B cell (primary cell): Measurements from ENCODE around the gene KCNC4. TPM values are rescaled to one million over a fixed set of nuclear protein-coding genes. Genes with fewer than 3 reads are reported as not detected.
A peak's percentile ranks its signal among the peaks of the same experiment; 100 is the strongest.

Source experiments
- ATAC-seq: fragments of 200-7000 bp; cut with Tn5 transposase; one replicate; pipeline ENCODE4 v1.10.0; 2021; ENCODE audit warnings: low read depth, mild to moderate bottlenecking, moderate number of reproducible peaks, moderate library complexity
- CTCF ChIA-PET: fragments of 350-600 bp; sonication (Branson Sonifier 250); formaldehyde crosslinking; loops from one replicate; lab custom pipeline; 2021; ENCODE audit warnings: antibody characterized with exemption, inconsistent platforms; lab: Charles Lee
- POLR2A ChIA-PET: fragments of 350-600 bp; sonication (Branson Sonifier 250); formaldehyde crosslinking; loops from one replicate; lab custom pipeline; 2021; ENCODE audit warnings: antibody characterized with exemption; lab: Charles Lee
- DNase-seq: peaks from one replicate; pipeline ENCODE4 v3.0.0; 2013
- H2AFZ ChIP-seq: 2 replicates; pipeline ENCODE4 v1.6.1; 2012; ENCODE audit warnings: mild to moderate bottlenecking, low read depth, low read length; ENCODE audit not compliant: insufficient read depth, poor library complexity, severe bottlenecking
- H3K27ac ChIP-seq, 2 donors: 1 replicate in 1 of 2; 2 replicates in 1 of 2; pipeline ENCODE4 v1.5.1; 2012 to 2013; ENCODE audit warnings: low read length in 2 of 2, mild to moderate bottlenecking in 2 of 2, moderate library complexity in 1 of 2
- H3K27me3 ChIP-seq, 4 experiments: fragments of 200-600 bp in 1 of 4; sonication (generic) in 1 of 4; replicated peaks in 1 of 4; 1 replicate in 2 of 4; 2 replicates in 2 of 4; pipeline versions ENCODE4 v1.6.1 to v1.7.0; 2013 to 2016; ENCODE audit warnings: low read length in 3 of 4, mild to moderate bottlenecking in 2 of 4, mixed read lengths in 1 of 4, moderate library complexity in 1 of 4; ENCODE audit not compliant: insufficient read depth in 4 of 4, control insufficient read depth in 3 of 4; ENCODE audit errors: control extremely low read depth in 1 of 4
- H3K36me3 ChIP-seq, 2 experiments: replicated peaks in 1 of 2; 1 replicate in 1 of 2; 2 replicates in 1 of 2; pipeline versions ENCODE4 v1.6.1 to v1.7.1; 2013; ENCODE audit warnings: low read length in 1 of 2; ENCODE audit not compliant: insufficient read depth in 2 of 2, control insufficient read depth in 1 of 2; ENCODE audit errors: control extremely low read depth in 1 of 2, extremely low read depth in 1 of 2
- H3K4me1 ChIP-seq, 2 donors: fragments of 200-600 bp in 1 of 2; sonication (generic) in 1 of 2; 1 replicate in 1 of 2; 2 replicates in 1 of 2; pipeline versions ENCODE4 v1.5.1 to v1.6.1; 2013 to 2017; ENCODE audit warnings: low read length in 2 of 2; ENCODE audit not compliant: control insufficient read depth in 2 of 2, insufficient read depth in 2 of 2
- H3K4me2 ChIP-seq: replicated peaks from 2 replicates; pipeline ENCODE3; 2012; ENCODE audit warnings: mild to moderate bottlenecking, low read depth, low read length; ENCODE audit not compliant: poor library complexity, severe bottlenecking
- H3K4me3 ChIP-seq, 5 experiments: fragments of 200-600 bp in 1 of 5; sonication (generic) in 1 of 5; 1 replicate in 3 of 5; 2 replicates in 2 of 5; pipeline versions ENCODE4 v1.5.1 to v1.7.0; 2011 to 2016; ENCODE audit warnings: low read length in 4 of 5, mild to moderate bottlenecking in 4 of 5, low read depth in 2 of 5, control low read depth in 1 of 5, moderate library complexity in 1 of 5; ENCODE audit not compliant: insufficient read depth in 1 of 5; ENCODE audit errors: control extremely low read depth in 1 of 5, extremely low read depth in 1 of 5
- H3K79me2 ChIP-seq: fragments of 200-600 bp; sonication (generic); one replicate; pipeline ENCODE4 v1.6.0; 2016; ENCODE audit warnings: low read length; ENCODE audit not compliant: control insufficient read depth, insufficient read depth
- H3K9ac ChIP-seq: fragments of 200-600 bp; sonication (generic); 2 replicates; pipeline ENCODE4 v1.6.1; 2017; ENCODE audit warnings: mild to moderate bottlenecking, low read length, moderate library complexity
- H3K9me3 ChIP-seq, 3 donors: one replicate each; pipeline versions ENCODE4 v1.6.1 to v1.7.1; 2013; ENCODE audit warnings: low read length in 2 of 3; ENCODE audit not compliant: control insufficient read depth in 2 of 3, insufficient read depth in 1 of 3; ENCODE audit errors: control extremely low read depth in 1 of 3
- H4K20me1 ChIP-seq: 2 replicates; pipeline ENCODE4 v1.6.0; 2012; ENCODE audit warnings: mild to moderate bottlenecking, low read length; ENCODE audit not compliant: insufficient read depth, control insufficient read depth, poor library complexity, severe bottlenecking
- H3K27ac Mint-ChIP-seq: one replicate; pipeline ENCODE4 v1.8.0; 2021; ENCODE audit warnings: mixed read lengths
- H3K27me3 Mint-ChIP-seq: one replicate; pipeline ENCODE4 v1.8.0; 2021; ENCODE audit warnings: mixed read lengths
- H3K4me1 Mint-ChIP-seq: one replicate; pipeline ENCODE4 v1.8.0; 2021; ENCODE audit warnings: mixed read lengths
- H3K4me3 Mint-ChIP-seq: one replicate; pipeline ENCODE4 v1.8.0; 2021; ENCODE audit warnings: mixed read lengths
- H3K9me3 Mint-ChIP-seq: one replicate; pipeline ENCODE4 v1.8.0; 2022; ENCODE audit warnings: mixed read lengths; ENCODE audit not compliant: insufficient read depth
- CTCF ChIP-seq: fragments of 200-600 bp; IDR thresholded peaks from one replicate; pipeline ENCODE4 v1.8.0; 2022; ENCODE audit warnings: antibody characterized with exemption, mild to moderate bottlenecking
- EZH2 ChIP-seq: IDR thresholded peaks from 2 replicates; pipeline ENCODE4 v1.6.1; 2012; ENCODE audit warnings: borderline replicate concordance, low read depth, mild to moderate bottlenecking, moderate library complexity, low read length; ENCODE audit not compliant: insufficient read depth, poor library complexity, severe bottlenecking
- WGBS: methylation state at CpG from one replicate; pipeline ENCODE4 v1.1.5; 2013; ENCODE audit warnings: missing lambda C conversion rate; ENCODE audit not compliant: insufficient coverage; 5-methylcytosine and 5-hydroxymethylcytosine counted together
- intact Hi-C: fragments of 100-400 bp; cut with micrococcal nuclease; formaldehyde crosslinking; loops from one replicate; pipeline ENCODE4 v1.10.0; 2022
- polyA plus RNA-seq: library from polyadenylated mRNA; depleted of rRNA; stranded (reverse); fragments of >200 nt; gene quantifications from 2 replicates; pipeline ENCODE4 v1.2.3, GENCODE V29; 2012
- total RNA-seq, 2 donors: library from RNA; stranded (reverse); fragments of 120-200 nt in 1 of 2; gene quantifications; 1 replicate in 1 of 2; 2 replicates in 1 of 2; pipeline versions ENCODE4 v1.2.3 to v1.2.4, GENCODE V29; 2013 to 2022

Gene KCNC4
- total and polyA plus RNA-seq, 2 donors (not counting 1 experiment from before 2014, with no cell fraction given), result 3.2 to 24.1 TPM

- H3K4me3 ChIP-seq, result no peak overlapping the region
- DNase-seq (no peak), ATAC-seq (no peak)
- peaks cover 4 to 6% of the 10 kb centered on the region in 2 donors for H3K4me1 ChIP-seq
- no peaks in the 10 kb centered on the region for H3K27me3 Mint-ChIP-seq
- peaks cover 8% of the 10 kb centered on the region for H3K4me1 Mint-ChIP-seq
- H2AFZ ChIP-seq, result no peak overlapping the region
- H3K9ac ChIP-seq, result no peak overlapping the region
- H3K9me3 Mint-ChIP-seq, result no peaks in the 10 kb centered on the region
- ChIA-PET CTCF (interaction anchor here (0.7 kb wide), 1 partner anchor 241 kb away, joined by 3 read pairs; no protein-coding TSS in a partner anchor), POLR2A (interaction anchor here (0.6 kb wide), 1 partner anchor 939 kb away, joined by 8 read pairs; no protein-coding TSS in a partner anchor)
- 69% methylated on average over 3 of the region's 6 CpGs for WGBS
- H3K4me3 Mint-ChIP-seq, result no peak overlapping the region
- H3K36me3 ChIP-seq, result no peaks in the 10 kb centered on the region
- no peaks in the 10 kb centered on the region for H3K79me2 ChIP-seq
- no peaks in the 10 kb centered on the region for H4K20me1 ChIP-seq
- no peak for TF ChIP-seq CTCF
- no peak for TF ChIP-seq EZH2
- no peaks in the 10 kb centered on the region for H3K9me3 ChIP-seq
- no peak overlapping the region for H3K27ac Mint-ChIP-seq
- H3K27me3 ChIP-seq, result no peaks in the 10 kb centered on the region
- intact Hi-C loops, result no loop called here
- no peak overlapping the region for H3K4me2 ChIP-seq
- no peak overlapping the region for H3K27ac ChIP-seq
Observed at GRCh38 chr1:110254604-110255391, 44.7 kb downstream of the KCNC4 start.

GRCh38 chr1:110255392-110255787 lies 45.3 kb downstream of the KCNC4 start:
- ATAC-seq, result peak; percentile 45
- Histone ChIP-seq H3K4me2 (no peak overlapping the region), H3K27ac (no peak overlapping the region), H3K36me3 (no peaks in the 10 kb centered on the region), H3K27me3 (no peaks in the 10 kb centered on the region), H3K4me1 (peaks cover 4 to 9% of the 10 kb centered on the region in 2 donors), H3K9me3 (no peaks in the 10 kb centered on the region), H4K20me1 (no peaks in the 10 kb centered on the region), H3K79me2 (no peaks in the 10 kb centered on the region), H2AFZ (no peak overlapping the region), H3K4me3 (no peak overlapping the region), H3K9ac (no peak overlapping the region)
- H3K27ac Mint-ChIP-seq, result no peak overlapping the region
- peaks cover 9% of the 10 kb centered on the region for H3K4me1 Mint-ChIP-seq
- ChIA-PET CTCF (interaction anchor here (0.7 kb wide), 1 partner anchor 241 kb away, joined by 3 read pairs; no protein-coding TSS in a partner anchor), POLR2A (no interaction called here)
- no peak overlapping the region for H3K4me3 Mint-ChIP-seq
- H3K9me3 Mint-ChIP-seq, result no peaks in the 10 kb centered on the region
- 18% methylated on average over 3 of the region's 4 CpGs for WGBS
- TF ChIP-seq EZH2 (no peak), CTCF (no peak)
- H3K27me3 Mint-ChIP-seq, result no peaks in the 10 kb centered on the region
- intact Hi-C loops, result no loop called here
- DNase-seq, result no peak
